ENCODE data around the gene CREB3. TPM values are rescaled to one million over a fixed set of nuclear protein-coding genes. Genes with fewer than 3 reads are reported as not detected.

The CREB3 gene
- total and polyA plus RNA-seq, 5 donors from 2014 or later, result 14.6 to 36.4 (median 34.5) TPM

DNA sequence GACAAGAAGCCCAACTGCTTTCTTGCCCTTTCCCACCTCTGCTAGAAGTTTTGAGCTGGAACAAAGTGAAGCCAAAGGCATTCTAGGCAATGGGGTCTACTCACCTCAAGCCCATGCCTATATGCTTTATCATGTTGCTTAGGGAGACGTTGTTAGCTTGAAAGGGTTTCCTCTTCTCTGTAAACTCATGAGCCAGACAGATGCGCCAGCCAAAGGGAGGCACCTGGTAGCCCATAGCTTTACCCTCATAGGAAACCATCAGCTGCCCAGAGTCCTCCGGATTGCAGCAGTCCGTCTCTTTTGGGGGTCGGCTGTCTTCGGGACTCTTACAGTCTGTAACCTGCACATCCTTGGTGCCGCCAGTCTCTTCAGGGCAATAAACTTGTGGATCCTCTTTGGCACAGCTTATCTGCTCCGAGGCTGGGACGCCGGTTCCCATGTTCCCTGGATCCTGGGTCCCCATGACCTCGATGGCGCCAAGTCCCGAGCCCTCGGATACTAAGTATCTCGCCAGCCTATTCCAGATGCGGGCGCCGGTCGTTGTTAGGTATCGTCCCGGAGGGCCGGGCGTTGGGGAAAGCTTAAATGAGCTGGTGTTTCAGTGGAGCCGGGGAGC is 15.9 kb downstream of the CREB3 start:
- peak overlapping the region; percentile 87 for H3K4me3 ChIP-seq (ENCODE audit: low read depth, low read length)
- peak overlapping the region; percentile 66 to 82 (median 80) for H3K27ac Mint-ChIP-seq
- H3K9me3 Mint-ChIP-seq, result no peaks in the 10 kb centered on the region
- H3K27ac ChIP-seq (ENCODE audit: insufficient read depth, low read length, poor library complexity, severe bottlenecking), result peak overlapping the region; percentile 80
- H3K36me3 Mint-ChIP-seq, result peaks cover 35% of the 10 kb centered on the region
- H3K4me1 Mint-ChIP-seq, result peaks cover 24 to 66% (median 47%) of the 10 kb centered on the region in 4 donors
- no peak for ATAC-seq (ENCODE audit: low read depth in 2 of 2)
- H3K9me3 ChIP-seq (ENCODE audit: control insufficient read depth in 2 of 2, low read length in 2 of 2), result no peaks in the 10 kb centered on the region
- no peaks in the 10 kb centered on the region for H3K27me3 ChIP-seq (ENCODE audit: control insufficient read depth, insufficient read depth, low read length)
- H3K27me3 Mint-ChIP-seq, result no peaks in the 10 kb centered on the region
- peaks cover 46% of the 10 kb centered on the region for H3K4me1 ChIP-seq (ENCODE audit: control insufficient read depth, insufficient read depth, low read length, poor library complexity, severe bottlenecking)
- peaks cover 30% of the 10 kb centered on the region for H3K36me3 ChIP-seq (ENCODE audit: control insufficient read depth, insufficient read depth, low read length)
- H3K4me3 Mint-ChIP-seq, result peak overlapping the region; percentile 92 to 95 (median 93)
- peak in 1 of 3 donors; percentile 42 for DNase-seq

DNA sequence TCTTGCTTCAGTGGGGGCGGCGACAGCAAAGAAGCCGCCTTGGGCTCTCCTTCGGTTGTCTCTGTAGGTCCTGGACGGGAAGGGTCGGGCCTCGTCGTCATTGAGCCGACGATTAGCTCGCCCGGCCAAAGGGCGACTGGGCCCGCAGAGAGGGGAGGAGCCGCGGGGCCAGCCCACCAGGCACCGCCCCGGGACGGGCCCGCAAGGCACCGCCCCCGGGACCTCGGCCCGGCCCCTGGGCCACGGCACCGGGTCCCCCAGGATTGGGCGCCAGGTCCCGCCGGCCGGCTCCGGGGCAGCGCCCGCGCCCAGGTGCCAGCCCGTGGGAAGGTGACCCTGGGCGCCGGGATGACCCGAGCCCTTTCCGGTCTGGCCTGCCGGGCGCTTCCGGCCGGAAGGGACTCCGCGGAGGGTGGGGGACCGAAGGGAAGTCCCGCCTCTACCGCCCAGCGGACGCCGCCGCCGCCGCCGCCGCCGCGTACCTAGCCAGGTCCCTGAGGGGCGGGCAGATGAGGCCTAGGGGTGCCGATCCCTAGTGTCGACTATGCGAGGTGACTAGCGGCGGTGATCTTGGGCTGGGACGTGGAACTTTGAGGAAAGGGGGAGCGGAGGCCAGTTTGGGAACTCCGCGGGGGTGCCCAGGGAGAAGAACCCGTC is 16.5 kb downstream of the CREB3 start, which contains the start of the genes GBA2 and RGP1:
Gene GBA2, minus strand, starts transcription at position 371 of the 657 bp plus-strand sequence. CDS start 524 bp downstream, outside the sequence.
Gene RGP1, plus strand, starts transcription at position 430 of the 657 bp plus-strand sequence. CDS start 469 bp downstream, outside the sequence.
- Histone ChIP-seq H3K9me3 (ENCODE audit: control insufficient read depth in 2 of 2, low read length in 2 of 2) (no peaks in the 10 kb centered on the region), H3K27me3 (ENCODE audit: control insufficient read depth, insufficient read depth, low read length) (no peaks in the 10 kb centered on the region), H3K4me1 (ENCODE audit: control insufficient read depth, insufficient read depth, low read length, poor library complexity, severe bottlenecking) (peaks cover 46% of the 10 kb centered on the region), H3K27ac (ENCODE audit: insufficient read depth, low read length, poor library complexity, severe bottlenecking) (peak within 1 kb of the TSS; percentile 80), H3K4me3 (ENCODE audit: low read depth, low read length) (peak within 1 kb of the TSS; percentile 87), H3K36me3 (ENCODE audit: control insufficient read depth, insufficient read depth, low read length) (peaks cover 30% of the 10 kb centered on the region)
- Mint-ChIP-seq H3K9me3 (no peaks in the 10 kb centered on the region), H3K4me3 (peak within 1 kb of the TSS; percentile 93 to 99 (median 96)), H3K27ac (peak within 1 kb of the TSS; percentile 90 to 97 (median 95)), H3K27me3 (no peaks in the 10 kb centered on the region), H3K36me3 (peaks cover 34% of the 10 kb centered on the region), H3K4me1 (peaks cover 24 to 65% (median 45%) of the 10 kb centered on the region in 4 donors)
- peak; percentile 61 to 83 (median 68) for DNase-seq
- ATAC-seq (ENCODE audit: low read depth in 2 of 2), result peak; percentile 68 to 72

DNA sequence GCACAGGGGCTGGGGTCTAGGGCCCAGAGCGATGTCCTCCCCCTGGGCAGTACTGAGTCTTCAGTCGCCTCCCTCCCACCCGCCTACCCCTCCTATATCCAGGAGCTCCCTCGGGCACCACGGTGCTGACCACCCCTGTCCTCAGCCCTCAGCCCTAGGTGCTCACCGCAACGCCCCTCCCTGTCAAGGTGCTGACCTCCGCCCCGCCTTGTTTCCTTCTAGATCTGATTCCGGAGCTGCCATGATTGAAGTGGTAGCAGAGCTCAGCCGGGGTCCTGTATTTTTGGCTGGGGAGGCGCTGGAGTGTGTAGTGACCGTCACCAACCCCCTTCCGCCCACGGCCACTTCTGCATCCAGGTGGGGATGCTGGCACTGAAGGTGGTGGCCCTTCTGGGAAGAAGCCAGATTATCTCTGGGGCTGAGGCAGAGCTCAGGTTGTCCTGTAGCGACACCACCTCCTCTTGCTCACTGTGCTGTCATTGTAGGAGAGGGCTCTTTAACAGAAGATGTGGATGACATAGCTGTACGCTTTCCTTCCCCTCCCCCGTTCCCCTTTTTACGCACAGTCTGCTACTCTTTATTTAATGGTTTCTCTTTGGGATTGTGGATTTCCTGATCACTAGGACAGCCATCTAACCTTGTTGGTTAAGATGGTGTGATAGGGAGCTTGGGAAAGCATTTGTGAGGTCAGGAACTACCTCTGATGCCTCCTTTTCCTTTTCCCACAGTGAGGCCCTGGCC is 17.2 kb downstream of the CREB3 start:
- H3K36me3 ChIP-seq (ENCODE audit: control insufficient read depth, insufficient read depth, low read length), result peaks cover 28% of the 10 kb centered on the region
- peaks cover 30% of the 10 kb centered on the region for H3K36me3 Mint-ChIP-seq
- peak; percentile 35 to 71 (median 51) for DNase-seq
- peak; percentile 45 to 63 for ATAC-seq (ENCODE audit: low read depth in 2 of 2)
- H3K27ac ChIP-seq (ENCODE audit: insufficient read depth, low read length, poor library complexity, severe bottlenecking), result peak overlapping the region; percentile 80
- H3K4me3 ChIP-seq (ENCODE audit: low read depth, low read length), result peak overlapping the region; percentile 85
- no peaks in the 10 kb centered on the region for H3K27me3 Mint-ChIP-seq
- no peaks in the 10 kb centered on the region for H3K9me3 ChIP-seq (ENCODE audit: control insufficient read depth in 2 of 2, low read length in 2 of 2)
- no peaks in the 10 kb centered on the region for H3K27me3 ChIP-seq (ENCODE audit: control insufficient read depth, insufficient read depth, low read length)
- H3K9me3 Mint-ChIP-seq, result no peaks in the 10 kb centered on the region
- peak overlapping the region; percentile 93 to 99 (median 96) for H3K4me3 Mint-ChIP-seq
- H3K4me1 ChIP-seq (ENCODE audit: control insufficient read depth, insufficient read depth, low read length, poor library complexity, severe bottlenecking), result peaks cover 46% of the 10 kb centered on the region
- peak overlapping the region; percentile 90 to 97 (median 95) for H3K27ac Mint-ChIP-seq
- peaks cover 24 to 61% (median 42%) of the 10 kb centered on the region in 4 donors for H3K4me1 Mint-ChIP-seq

DNA sequence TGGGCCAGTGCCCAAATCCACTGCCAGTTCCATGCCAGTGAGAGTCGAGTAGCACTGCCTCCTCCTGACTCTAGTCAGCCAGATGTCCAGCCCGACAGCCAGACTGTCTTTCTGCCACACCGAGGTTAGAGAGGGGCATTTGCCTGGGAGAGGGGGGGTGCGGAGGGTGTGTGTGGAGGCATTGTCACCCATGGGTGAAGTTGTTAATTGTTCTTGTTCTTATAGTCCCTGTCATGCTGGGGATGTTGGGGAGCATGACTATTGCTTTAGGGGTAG is 17.7 kb downstream of the CREB3 start:
- H3K9me3 Mint-ChIP-seq, result no peaks in the 10 kb centered on the region
- no peaks in the 10 kb centered on the region for H3K27me3 Mint-ChIP-seq
- no peaks in the 10 kb centered on the region for H3K9me3 ChIP-seq (ENCODE audit: control insufficient read depth in 2 of 2, low read length in 2 of 2)
- H3K36me3 ChIP-seq (ENCODE audit: control insufficient read depth, insufficient read depth, low read length), result peaks cover 28% of the 10 kb centered on the region
- H3K27ac ChIP-seq (ENCODE audit: insufficient read depth, low read length, poor library complexity, severe bottlenecking), result peak overlapping the region; percentile 80
- peaks cover 46% of the 10 kb centered on the region for H3K4me1 ChIP-seq (ENCODE audit: control insufficient read depth, insufficient read depth, low read length, poor library complexity, severe bottlenecking)
- no peaks in the 10 kb centered on the region for H3K27me3 ChIP-seq (ENCODE audit: control insufficient read depth, insufficient read depth, low read length)
- H3K27ac Mint-ChIP-seq, result peak overlapping the region; percentile 90 to 97 (median 95)
- ATAC-seq (ENCODE audit: low read depth in 2 of 2), result no peak
- peak overlapping the region; percentile 93 to 99 (median 96) for H3K4me3 Mint-ChIP-seq
- no peak for DNase-seq
- H3K36me3 Mint-ChIP-seq, result peaks cover 28% of the 10 kb centered on the region
- peaks cover 24 to 61% (median 41%) of the 10 kb centered on the region in 4 donors for H3K4me1 Mint-ChIP-seq
- H3K4me3 ChIP-seq (ENCODE audit: low read depth, low read length), result peak overlapping the region; percentile 85

DNA sequence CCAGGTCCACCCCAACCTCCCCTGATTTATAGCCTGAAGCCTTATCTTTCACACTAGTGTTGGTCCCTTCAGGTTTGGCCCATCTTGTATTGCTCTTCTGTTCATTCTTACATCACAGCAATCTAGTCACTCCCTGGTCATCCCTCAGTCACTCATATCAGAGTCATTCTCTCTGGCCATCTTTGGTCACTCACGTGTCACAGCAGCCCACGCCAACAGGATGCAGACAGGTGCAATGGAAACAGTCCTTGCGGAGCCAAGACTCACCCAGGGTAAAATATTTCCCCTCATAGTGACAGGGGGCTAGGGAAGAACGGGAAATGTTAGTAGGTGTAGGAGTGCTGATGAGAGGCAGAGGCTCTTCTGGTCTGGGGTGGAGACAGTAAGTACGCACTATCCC is 21.0 kb downstream of the CREB3 start:
- Histone ChIP-seq H3K36me3 (ENCODE audit: control insufficient read depth, insufficient read depth, low read length) (peaks cover 28% of the 10 kb centered on the region), H3K9me3 (ENCODE audit: control insufficient read depth in 2 of 2, low read length in 2 of 2) (no peaks in the 10 kb centered on the region), H3K27me3 (ENCODE audit: control insufficient read depth, insufficient read depth, low read length) (no peaks in the 10 kb centered on the region), H3K27ac (ENCODE audit: insufficient read depth, low read length, poor library complexity, severe bottlenecking) (no peak overlapping the region), H3K4me1 (ENCODE audit: control insufficient read depth, insufficient read depth, low read length, poor library complexity, severe bottlenecking) (peaks cover 32% of the 10 kb centered on the region), H3K4me3 (ENCODE audit: low read depth, low read length) (no peak overlapping the region)
- DNase-seq (no peak), ATAC-seq (ENCODE audit: low read depth in 2 of 2) (no peak)
- H3K9me3 Mint-ChIP-seq, result no peaks in the 10 kb centered on the region
- peaks cover 1 to 55% (median 33%) of the 10 kb centered on the region in 4 donors for H3K4me1 Mint-ChIP-seq
- peak overlapping the region in 1 of 4 donors; percentile 95 for H3K4me3 Mint-ChIP-seq
- peaks cover 25% of the 10 kb centered on the region for H3K36me3 Mint-ChIP-seq
- H3K27ac Mint-ChIP-seq, result peak overlapping the region in 1 of 3 donors; percentile 47
- H3K27me3 Mint-ChIP-seq, result no peaks in the 10 kb centered on the region

DNA sequence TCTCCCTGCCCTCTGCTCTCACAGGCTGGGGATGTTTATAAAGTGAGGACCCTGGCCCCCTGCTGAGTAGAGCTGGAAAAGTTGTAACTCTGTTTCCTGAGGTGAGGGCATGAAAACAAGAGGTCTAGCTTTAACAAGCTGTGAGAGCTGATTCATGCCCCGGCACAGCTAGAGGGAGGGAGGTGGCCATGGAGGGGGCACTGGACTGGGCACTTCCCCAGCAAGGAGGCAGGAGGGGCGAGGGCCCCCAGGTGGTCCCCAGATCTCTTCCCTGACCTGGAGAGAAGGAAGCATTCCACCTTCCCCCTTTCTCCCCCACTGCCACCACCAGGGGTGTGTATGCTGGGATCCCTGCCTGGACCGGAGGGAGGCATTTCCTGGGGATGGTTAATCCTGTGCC is 21.8 kb downstream of the CREB3 start, which contains the start of gene MSMP:
Gene MSMP, minus strand, starts transcription at position 13 of the 400 bp plus-strand sequence. CDS start 147 bp downstream, outside the sequence.
- peaks cover 31% of the 10 kb centered on the region for H3K4me1 ChIP-seq (ENCODE audit: control insufficient read depth, insufficient read depth, low read length, poor library complexity, severe bottlenecking)
- H3K27ac Mint-ChIP-seq, result peak within 1 kb of the TSS in 1 of 3 donors; percentile 47

DNA sequence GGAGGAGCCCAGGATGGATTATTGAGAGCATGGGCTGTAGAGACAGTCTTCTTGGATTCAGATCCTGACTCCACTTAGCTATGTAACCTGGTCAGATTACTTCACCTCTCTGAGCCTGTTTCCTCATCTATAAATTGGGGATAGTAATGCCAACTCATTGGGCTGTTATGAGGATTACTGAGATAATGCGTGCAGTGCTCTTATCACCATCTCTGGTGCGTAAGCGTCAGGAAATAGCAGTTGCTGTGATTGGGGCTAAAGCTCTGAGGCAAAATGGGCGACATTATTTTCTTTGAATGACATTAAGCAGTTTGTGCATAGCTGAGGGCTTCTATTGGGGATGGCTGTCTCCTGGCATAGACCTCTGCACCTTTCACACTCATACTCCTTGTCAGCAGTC is 22.6 kb downstream of the CREB3 start:
- H3K27me3 ChIP-seq (ENCODE audit: control insufficient read depth, insufficient read depth, low read length), result no peaks in the 10 kb centered on the region
- H3K36me3 Mint-ChIP-seq, result peaks cover 25% of the 10 kb centered on the region
- H3K27ac ChIP-seq (ENCODE audit: insufficient read depth, low read length, poor library complexity, severe bottlenecking), result no peak overlapping the region
- H3K4me3 Mint-ChIP-seq, result peak overlapping the region; percentile 55 to 95 (median 60)
- peaks cover 28% of the 10 kb centered on the region for H3K4me1 ChIP-seq (ENCODE audit: control insufficient read depth, insufficient read depth, low read length, poor library complexity, severe bottlenecking)
- peaks cover 28% of the 10 kb centered on the region for H3K36me3 ChIP-seq (ENCODE audit: control insufficient read depth, insufficient read depth, low read length)
- no peaks in the 10 kb centered on the region for H3K9me3 ChIP-seq (ENCODE audit: control insufficient read depth in 2 of 2, low read length in 2 of 2)
- H3K27ac Mint-ChIP-seq, result no peak overlapping the region
- DNase-seq (no peak), ATAC-seq (ENCODE audit: low read depth in 2 of 2) (no peak)
- no peak overlapping the region for H3K4me3 ChIP-seq (ENCODE audit: low read depth, low read length)
- H3K27me3 Mint-ChIP-seq, result no peaks in the 10 kb centered on the region
- no peaks in the 10 kb centered on the region for H3K9me3 Mint-ChIP-seq
- peaks cover 8 to 62% (median 41%) of the 10 kb centered on the region in 4 donors for H3K4me1 Mint-ChIP-seq

More for the DNA sequence above, 21.8 kb downstream of the CREB3 start, which contains the start of gene MSMP:
- ATAC-seq (ENCODE audit: low read depth in 2 of 2) (no peak), DNase-seq (no peak)
- Mint-ChIP-seq H3K9me3 (no peaks in the 10 kb centered on the region), H3K4me3 (peak within 1 kb of the TSS; percentile 55 to 95 (median 60)), H3K27me3 (no peaks in the 10 kb centered on the region), H3K36me3 (peaks cover 25% of the 10 kb centered on the region), H3K4me1 (peaks cover 8 to 63% (median 40%) of the 10 kb centered on the region in 4 donors)
- H3K27me3 ChIP-seq (ENCODE audit: control insufficient read depth, insufficient read depth, low read length), result no peaks in the 10 kb centered on the region
- H3K36me3 ChIP-seq (ENCODE audit: control insufficient read depth, insufficient read depth, low read length), result peaks cover 28% of the 10 kb centered on the region
- no peaks in the 10 kb centered on the region for H3K9me3 ChIP-seq (ENCODE audit: control insufficient read depth in 2 of 2, low read length in 2 of 2)
- no peak within 1 kb of the TSS for H3K4me3 ChIP-seq (ENCODE audit: low read depth, low read length)
- no peak within 1 kb of the TSS for H3K27ac ChIP-seq (ENCODE audit: insufficient read depth, low read length, poor library complexity, severe bottlenecking)

All from CD4-positive, CD25-positive, alpha-beta regulatory T cell (primary cell).